Stomach smooth muscle (tissue), 2 donors: ENCODE results near the gene ANKRD24.
"Not testable (repeated sequence)": the region's sequence is repeated elsewhere in the genome, so short reads cannot be mapped to it uniquely, and the experiment has no call there.

ENCODE experiments used
- H3K27ac ChIP-seq: one replicate; pipeline ENCODE4 v1.7.0; 2013; ENCODE audit warnings: mild to moderate bottlenecking, low read length, inconsistent platforms
- H3K27me3 ChIP-seq, 2 donors: one replicate each; pipeline ENCODE4 v1.7.0; 2013; ENCODE audit warnings: low read length in 2 of 2; ENCODE audit not compliant: insufficient read depth in 2 of 2, control insufficient read depth in 1 of 2
- H3K36me3 ChIP-seq, 2 donors: one replicate each; pipeline ENCODE4 v1.7.0; 2013; ENCODE audit warnings: low read length in 2 of 2; ENCODE audit not compliant: control insufficient read depth in 2 of 2, insufficient read depth in 2 of 2
- H3K4me1 ChIP-seq: one replicate; pipeline ENCODE4 v1.7.0; 2013; ENCODE audit warnings: low read length; ENCODE audit not compliant: control insufficient read depth, insufficient read depth
- H3K4me3 ChIP-seq, 2 donors: one replicate each; pipeline ENCODE4 v1.7.0; 2013; ENCODE audit warnings: low read length in 2 of 2
- H3K9ac ChIP-seq, 2 donors: one replicate each; pipeline ENCODE4 v1.7.0; 2013; ENCODE audit warnings: low read length in 2 of 2, mild to moderate bottlenecking in 1 of 2
- H3K9me3 ChIP-seq, 2 donors: one replicate each; pipeline ENCODE4 v1.7.0; 2013; ENCODE audit warnings: low read length in 2 of 2; ENCODE audit not compliant: control insufficient read depth in 2 of 2
- donor health status: healthy.
- donor health status: Pancreatic carcinoma.

The ANKRD24 gene

DNA sequence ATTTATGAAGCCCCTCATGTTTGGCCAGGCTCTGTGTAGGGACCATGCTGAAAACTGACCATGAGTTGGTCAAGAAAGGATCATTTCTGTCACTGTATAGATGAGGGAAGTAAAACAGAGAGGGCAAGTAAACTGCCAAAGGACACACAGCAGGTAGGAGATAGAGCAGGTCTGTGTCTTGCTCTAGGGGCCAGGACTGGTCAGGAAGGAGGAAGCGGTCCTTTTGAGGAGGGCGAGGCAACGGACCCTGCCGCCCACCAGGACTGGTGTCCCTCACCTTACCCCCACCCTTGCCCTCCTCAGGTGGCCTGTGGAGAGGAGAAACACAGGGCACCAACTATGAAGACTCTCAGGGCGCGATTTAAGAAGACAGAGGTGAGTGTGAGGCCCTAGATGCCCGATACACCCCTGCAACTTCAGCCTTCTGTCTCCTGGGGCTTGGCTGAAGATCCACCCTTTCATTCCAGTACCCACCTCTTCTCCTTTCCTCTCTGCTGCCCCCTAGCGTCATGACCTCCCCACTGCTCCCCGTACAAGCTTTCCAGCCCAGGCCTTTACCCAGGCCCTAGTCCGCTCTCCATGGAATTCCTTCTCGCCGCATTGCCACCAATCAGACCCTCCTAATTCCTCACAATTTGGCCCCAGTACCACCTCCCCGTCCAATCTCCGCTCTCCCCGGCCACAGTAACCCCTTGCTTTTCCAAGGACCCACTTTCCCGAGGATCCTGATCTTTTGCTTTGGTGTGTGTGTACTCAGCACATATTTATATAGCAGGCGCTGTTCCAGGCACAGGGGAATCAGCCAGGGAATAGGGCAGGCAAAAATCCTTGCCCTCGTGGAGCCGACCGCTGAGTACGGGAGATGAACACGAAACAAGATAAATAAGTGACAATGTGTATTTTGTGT lies 3.9 kb downstream of the ANKRD24 start:
- H3K36me3 ChIP-seq = no peaks in the 10 kb centered on the region
- H3K4me3 ChIP-seq = no peak overlapping the region
- H3K9ac ChIP-seq = no peak overlapping the region
- H3K4me1 ChIP-seq = peaks cover 12% of the 10 kb centered on the region
- peaks cover 5 to 9% of the 10 kb centered on the region in 2 donors for H3K27me3 ChIP-seq
- H3K9me3 ChIP-seq = no peaks in the 10 kb centered on the region
- no peak overlapping the region for H3K27ac ChIP-seq

DNA sequence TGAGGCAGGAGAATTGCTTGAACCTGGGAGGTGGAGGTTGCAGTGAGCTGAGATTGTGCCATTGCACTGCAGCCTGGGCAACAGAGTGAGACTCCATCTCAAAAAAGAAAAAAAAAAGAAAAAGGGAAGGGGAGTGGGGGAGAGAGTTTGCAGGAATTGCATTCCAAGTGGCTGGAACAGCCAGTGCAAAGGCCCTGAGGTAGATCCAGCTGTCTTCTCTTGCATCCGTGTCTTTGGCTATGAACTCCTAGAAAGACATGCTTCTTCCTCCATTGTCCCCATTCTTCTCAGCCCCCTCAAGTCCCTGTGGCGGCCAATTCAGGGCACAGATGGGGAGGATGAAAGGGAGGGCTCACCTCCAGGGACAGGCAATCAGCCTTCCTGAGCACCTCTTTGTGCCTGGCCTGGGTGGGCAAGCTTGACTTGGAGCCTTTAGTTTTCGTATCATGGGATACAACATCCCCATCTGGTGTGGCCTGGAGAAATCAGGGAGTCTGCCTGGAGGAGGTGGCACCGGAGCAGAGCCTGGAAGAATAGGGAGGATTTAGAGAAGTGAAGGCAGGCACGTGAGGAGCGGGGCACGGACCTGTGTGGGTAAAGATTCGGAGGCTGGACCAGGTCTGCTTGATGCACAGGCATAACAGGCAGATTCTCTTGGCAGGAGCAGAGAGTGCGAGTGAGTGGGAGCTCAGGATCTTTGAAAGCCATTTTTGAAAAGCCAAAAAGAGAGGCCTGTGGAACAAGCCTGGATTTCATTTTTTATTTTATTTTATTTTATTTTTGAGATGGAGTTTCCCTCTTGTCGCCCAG lies 5.0 kb downstream of the ANKRD24 start:
- Histone ChIP-seq H3K4me1 (peaks cover 5% of the 10 kb centered on the region), H3K9me3 (no peaks in the 10 kb centered on the region), H3K9ac (no peak overlapping the region), H3K4me3 (no peak overlapping the region), H3K27ac (no peak overlapping the region), H3K36me3 (no peaks in the 10 kb centered on the region), H3K27me3 (peaks cover 7 to 11% of the 10 kb centered on the region in 2 donors)

DNA sequence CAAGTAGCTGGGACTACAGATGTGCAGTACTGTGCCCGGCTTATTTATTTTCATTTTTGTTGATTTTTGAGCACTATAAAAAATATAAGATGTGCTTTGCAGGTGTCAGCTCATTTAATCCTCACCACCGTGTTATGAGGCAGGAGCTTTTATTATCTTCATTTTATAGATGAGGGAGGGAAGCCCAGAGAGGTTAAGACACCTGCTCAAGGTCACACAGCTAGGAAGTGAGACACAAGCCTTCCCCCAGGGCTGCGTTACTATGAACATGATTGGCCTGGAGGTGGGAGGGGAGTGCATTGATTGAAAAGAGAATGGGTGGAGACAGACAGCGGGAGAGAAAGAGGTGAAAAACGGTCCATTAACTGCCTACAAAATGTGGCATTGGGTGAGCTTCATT lies 7.2 kb downstream of the ANKRD24 start:
- peaks cover 15 to 19% of the 10 kb centered on the region in 2 donors for H3K27me3 ChIP-seq
- H3K4me1 ChIP-seq = no peaks in the 10 kb centered on the region
- no peaks in the 10 kb centered on the region for H3K36me3 ChIP-seq
- H3K9me3 ChIP-seq = no peaks in the 10 kb centered on the region
- H3K4me3 ChIP-seq = no peak overlapping the region
- no peak overlapping the region for H3K9ac ChIP-seq
- H3K27ac ChIP-seq = no peak overlapping the region

DNA sequence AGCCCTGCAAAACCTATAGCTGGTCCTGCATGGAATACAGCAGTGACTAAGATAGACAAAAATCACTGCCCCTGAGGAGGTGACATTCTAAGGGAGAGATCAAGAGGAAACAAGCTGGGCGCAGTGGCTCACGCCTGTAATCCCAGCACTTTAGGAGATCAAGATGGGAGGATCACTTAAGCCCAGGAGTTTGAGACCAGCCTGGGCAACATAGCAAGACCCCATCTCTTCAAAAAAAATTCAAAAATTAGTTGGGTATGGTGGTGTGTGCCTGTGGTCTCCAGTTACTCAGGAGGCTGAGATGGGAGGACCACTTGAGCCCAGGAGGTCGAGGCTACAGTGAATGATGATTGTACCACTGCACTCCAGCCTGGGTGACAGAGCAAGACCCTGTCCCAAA lies 10.0 kb downstream of the ANKRD24 start:
- not testable (repeated sequence) for H3K27ac ChIP-seq, H3K36me3 ChIP-seq, H3K4me3 ChIP-seq, H3K9ac ChIP-seq, H3K9me3 ChIP-seq, H3K4me1 ChIP-seq
- H3K27me3 ChIP-seq = peaks cover 33 to 35% of the 10 kb centered on the region in 2 donors

DNA sequence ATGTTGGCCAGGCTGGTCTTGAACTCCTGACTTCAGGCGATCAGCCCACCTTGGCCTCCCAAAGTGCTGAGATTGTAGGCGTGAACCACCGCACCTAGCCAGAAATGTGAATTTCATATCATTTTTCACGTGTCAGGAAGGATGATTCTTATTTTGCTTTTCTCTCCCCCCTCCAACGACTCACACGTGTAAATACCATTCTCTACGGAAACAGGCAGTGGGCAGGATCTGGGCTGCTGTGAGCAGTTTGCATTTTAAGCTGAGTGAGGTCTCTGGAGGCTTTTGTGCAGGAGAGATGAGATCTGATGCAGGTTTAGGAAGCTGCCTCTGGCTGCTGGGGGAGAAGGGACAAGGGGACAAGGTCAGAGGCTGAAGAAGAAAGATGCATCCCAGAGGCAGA lies 11.9 kb downstream of the ANKRD24 start:
- Histone ChIP-seq H3K36me3 (no peaks in the 10 kb centered on the region), H3K27me3 (peaks cover 39 to 47% of the 10 kb centered on the region in 2 donors), H3K27ac (no peak overlapping the region)

DNA sequence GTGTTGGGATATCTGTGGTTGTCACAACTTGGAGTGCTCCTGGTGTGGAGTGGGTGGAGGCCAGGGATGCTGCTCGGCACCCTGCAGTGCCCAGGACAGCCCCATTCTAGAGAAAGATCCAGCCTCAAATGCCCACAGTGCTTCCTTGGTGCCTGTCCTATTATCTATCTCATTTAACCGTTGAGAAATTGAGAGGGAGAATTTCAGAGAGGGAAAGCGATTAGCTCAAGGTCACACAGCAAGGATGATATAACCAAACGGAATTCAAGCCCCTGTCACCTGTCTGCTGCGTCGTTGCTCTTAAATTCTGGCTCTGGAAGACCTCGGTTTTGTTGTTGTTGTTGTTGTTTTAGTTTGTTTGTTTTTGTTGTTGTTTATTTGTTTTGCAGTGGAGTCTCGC lies 13.5 kb downstream of the ANKRD24 start:
- Histone ChIP-seq H3K36me3 (no peaks in the 10 kb centered on the region), H3K9ac (no peak overlapping the region), H3K4me1 (no peaks in the 10 kb centered on the region), H3K9me3 (no peaks in the 10 kb centered on the region), H3K4me3 (no peak overlapping the region), H3K27me3 (peaks cover 38 to 47% of the 10 kb centered on the region in 2 donors), H3K27ac (no peak overlapping the region)

More for the DNA sequence above, 11.9 kb downstream of the ANKRD24 start:
- H3K4me3 ChIP-seq = no peak overlapping the region
- H3K4me1 ChIP-seq = no peaks in the 10 kb centered on the region
- H3K9me3 ChIP-seq = no peaks in the 10 kb centered on the region
- H3K9ac ChIP-seq = no peak overlapping the region

DNA sequence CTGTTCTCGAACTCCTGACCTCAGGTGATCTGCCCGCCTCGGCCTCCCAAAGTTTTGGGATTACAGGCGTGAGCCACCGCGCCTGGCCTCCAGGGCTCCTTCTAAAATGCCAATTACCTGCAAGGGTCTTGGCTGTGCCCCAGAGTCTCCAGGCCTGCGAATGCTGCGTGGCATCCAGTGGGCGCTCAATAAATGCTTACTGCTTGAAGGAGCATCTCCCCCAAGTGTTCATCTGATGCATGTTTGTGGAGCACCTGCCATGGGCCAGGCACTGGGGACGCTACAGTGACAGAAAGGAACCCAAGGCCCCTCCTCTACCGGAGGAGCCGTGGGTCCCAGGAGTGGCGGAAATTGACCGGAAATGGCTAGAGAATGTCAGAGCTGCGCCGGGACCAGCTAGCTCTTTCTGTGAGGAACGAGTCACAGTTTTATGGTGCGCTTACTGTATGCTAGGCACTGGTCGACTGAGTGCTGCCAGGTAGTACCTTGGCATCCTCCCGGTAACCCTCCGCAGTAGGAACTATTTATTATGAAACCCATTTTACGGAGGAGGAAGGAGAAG lies 14.2 kb downstream of the ANKRD24 start:
- H3K4me3 ChIP-seq = no peak overlapping the region
- H3K9me3 ChIP-seq = no peaks in the 10 kb centered on the region
- H3K4me1 ChIP-seq = no peaks in the 10 kb centered on the region
- H3K27me3 ChIP-seq = peaks cover 39 to 47% of the 10 kb centered on the region in 2 donors
- no peaks in the 10 kb centered on the region for H3K36me3 ChIP-seq
- H3K9ac ChIP-seq = no peak overlapping the region
- no peak overlapping the region for H3K27ac ChIP-seq

DNA sequence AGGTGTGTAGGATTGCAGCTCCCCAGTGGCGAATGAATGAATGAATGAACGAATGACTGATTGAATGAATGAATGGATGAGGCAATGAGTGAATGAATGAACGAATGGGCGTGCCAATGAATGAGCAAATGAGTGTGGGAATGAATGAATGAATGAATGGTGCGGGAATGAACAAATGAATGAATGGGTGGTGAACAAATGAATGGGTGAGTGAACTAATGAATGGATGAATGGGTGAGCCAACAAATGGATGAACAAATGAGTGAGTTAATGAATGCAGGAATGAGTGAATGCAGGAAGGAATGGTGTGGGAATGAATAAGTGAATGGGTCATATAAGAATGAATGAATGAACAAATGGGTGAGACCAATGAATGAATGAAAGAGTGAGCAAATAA lies 14.7 kb downstream of the ANKRD24 start:
- Histone ChIP-seq H3K27me3 (peaks cover 39 to 47% of the 10 kb centered on the region in 2 donors), H3K4me3 (no peak overlapping the region)

DNA sequence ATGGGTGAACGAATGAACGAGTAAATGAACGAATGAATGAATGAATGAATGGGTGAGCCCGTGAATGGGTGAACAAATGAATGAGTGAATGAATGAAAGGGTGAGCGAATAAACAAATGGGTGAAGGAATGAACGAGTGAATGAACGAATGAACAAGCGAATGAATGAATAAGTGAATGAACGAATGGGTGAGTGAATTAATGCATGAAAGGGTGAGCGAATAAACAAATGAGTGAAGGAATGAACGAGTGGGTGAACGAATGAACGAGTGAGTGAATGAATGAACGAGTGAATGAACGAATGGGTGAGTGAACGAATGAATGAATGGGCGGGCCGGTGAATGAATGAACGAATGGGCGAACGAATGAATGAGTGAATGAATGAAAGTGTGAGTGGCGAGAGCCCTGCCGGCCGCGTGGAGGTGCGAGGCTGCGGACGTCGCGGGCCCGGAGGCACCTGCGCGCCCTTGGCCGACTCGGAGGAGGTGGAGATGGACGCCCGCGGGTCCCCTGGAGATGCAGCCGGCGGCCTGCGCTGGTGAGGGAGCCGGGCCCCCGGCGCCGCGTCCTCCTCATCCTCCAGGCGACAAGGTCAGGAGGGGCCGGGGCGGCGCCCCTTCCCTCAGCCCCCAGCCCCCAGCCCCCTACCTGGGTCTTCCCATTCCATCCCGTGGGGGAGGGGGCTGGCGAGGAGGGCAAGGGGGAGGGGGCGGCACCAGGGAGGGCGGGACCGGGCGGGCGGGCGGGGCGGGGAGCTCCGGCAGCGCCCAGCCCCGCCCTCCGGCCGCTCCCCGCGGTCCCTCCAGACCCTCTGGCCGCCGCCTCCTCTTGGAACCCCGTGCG lies 15.4 kb downstream of the ANKRD24 start:
- H3K27ac ChIP-seq = no peak overlapping the region
- H3K4me1 ChIP-seq = no peaks in the 10 kb centered on the region
- H3K27me3 ChIP-seq = peaks cover 35 to 45% of the 10 kb centered on the region in 2 donors
- no peak overlapping the region for H3K9ac ChIP-seq
- no peaks in the 10 kb centered on the region for H3K36me3 ChIP-seq
- H3K9me3 ChIP-seq = no peaks in the 10 kb centered on the region
- H3K4me3 ChIP-seq = no peak overlapping the region

More for the DNA sequence above, 14.7 kb downstream of the ANKRD24 start:
- Histone ChIP-seq H3K9me3 (no peaks in the 10 kb centered on the region), H3K27ac (no peak overlapping the region), H3K36me3 (no peaks in the 10 kb centered on the region), H3K9ac (no peak overlapping the region), H3K4me1 (no peaks in the 10 kb centered on the region)
